HepG2 (cell line): ENCODE data around the gene SERPINB1. TPM values are rescaled to one million over a fixed set of nuclear protein-coding genes. Genes with fewer than 3 reads are reported as not detected.

Source experiments
- ELF1 ChIP-seq: sonication (generic); formaldehyde crosslinking; IDR thresholded peaks from 2 replicates; pipeline ENCODE4 v1.4.0; 2020; ENCODE audit warnings: missing genetic modification reagents
- HOXA5 ChIP-seq: sonication (generic); formaldehyde crosslinking; IDR thresholded peaks from 2 replicates; pipeline ENCODE4 v1.4.0; 2020; ENCODE audit warnings: missing genetic modification reagents
- IRX3 ChIP-seq: sonication (generic); formaldehyde crosslinking; IDR thresholded peaks from 2 replicates; pipeline ENCODE4 v1.8.1; 2023; ENCODE audit warnings: mild to moderate bottlenecking, low read depth, missing genetic modification reagents, borderline replicate concordance
- NONO ChIP-seq, 2 experiments: fragments of 450-650 bp in 1 of 2; sonication (generic) in 1 of 2; formaldehyde crosslinking in 1 of 2; IDR thresholded peaks in 1 of 2; conservative IDR thresholded peaks in 1 of 2; 2 replicates each; pipeline versions ENCODE4 v1.6.1 to v1.8.0; 2017 to 2022; ENCODE audit warnings: mild to moderate bottlenecking in 1 of 2, missing genetic modification reagents in 1 of 2, moderate library complexity in 1 of 2
- REPIN1 ChIP-seq: sonication (generic); formaldehyde crosslinking; IDR thresholded peaks from 2 replicates; pipeline ENCODE4 v1.8.0; 2022; ENCODE audit warnings: missing genetic modification reagents, low read depth, mild to moderate bottlenecking, borderline replicate concordance
- RXRB ChIP-seq: IDR thresholded peaks from 2 replicates; pipeline ENCODE4 v1.6.1; 2016; ENCODE audit warnings: borderline replicate concordance, missing genetic modification reagents, missing compliant biosample characterization
- SMAD9 ChIP-seq: sonication (generic); formaldehyde crosslinking; IDR thresholded peaks from 2 replicates; pipeline ENCODE4 v1.5.1; 2020; ENCODE audit warnings: mild to moderate bottlenecking, missing genetic modification reagents
- SRSF4 ChIP-seq: fragments of 200-400 bp; formaldehyde crosslinking; IDR thresholded peaks from one replicate; pipeline ENCODE4 v1.6.1; 2018; ENCODE audit warnings: mild to moderate bottlenecking, low read depth, low read length, moderate library complexity; ENCODE audit not compliant: poor library complexity, severe bottlenecking
- TAF1 ChIP-seq: sonication (generic); formaldehyde crosslinking; IDR thresholded peaks from 2 replicates; pipeline ENCODE4 v1.4.0; 2020; ENCODE audit warnings: missing genetic modification reagents
- TBL1XR1 ChIP-seq: fragments of 150-350 bp; IDR thresholded peaks from 2 replicates; pipeline ENCODE4 v1.6.1; 2014; ENCODE audit warnings: borderline replicate concordance, low read length; ENCODE audit not compliant: partially characterized antibody
- ZNF160 ChIP-seq: sonication (generic); formaldehyde crosslinking; IDR thresholded peaks from 2 replicates; pipeline ENCODE4 v1.8.0; 2022; ENCODE audit warnings: mild to moderate bottlenecking, inconsistent platforms, missing genetic modification reagents
- ZNF780A ChIP-seq: sonication (generic); formaldehyde crosslinking; IDR thresholded peaks from 2 replicates; pipeline ENCODE4 v1.8.0; 2022; ENCODE audit warnings: mild to moderate bottlenecking, missing genetic modification reagents, moderate library complexity
- polyA plus RNA-seq, 8 experiments: library from polyadenylated mRNA; depleted of rRNA in 3 of 8; stranded (reverse) in 7 of 8; unstranded in 1 of 8; fragments of >200 nt; fragmentation: Illumina TruSeq in 4 of 8; extraction: Trizol in 4 of 8; gene quantifications; 2 replicates each; pipeline versions ENCODE4 v1.2.1 to v1.2.3, GENCODE V29; 2011 to 2016; ENCODE audit warnings: low read depth in 4 of 8, missing spikeins in 1 of 8, mixed read lengths in 1 of 8; ENCODE audit not compliant: insufficient read depth in 1 of 8
- total RNA-seq, 5 experiments: library from RNA; depleted of rRNA; stranded (reverse); fragments of >200 nt; fragmentation: Illumina TruSeq; extraction: Trizol; gene quantifications; 2 replicates each; pipeline ENCODE4 v1.2.3, GENCODE V29; 2016; ENCODE audit warnings: low read depth in 1 of 5
- TF ChIP-seq, protein P1 (sequence below): IDR thresholded peaks from 2 replicates; pipeline ENCODE4 v1.6.1; 2016; ENCODE audit warnings: low read depth, control low read depth
- TF ChIP-seq, protein P2 (sequence below): IDR thresholded peaks from 2 replicates; pipeline ENCODE4 v1.6.1; 2016; ENCODE audit warnings: mild to moderate bottlenecking, missing biosample characterization, missing genetic modification reagents
- TF ChIP-seq, protein P3 (sequence below): sonication (generic); formaldehyde crosslinking; IDR thresholded peaks from 2 replicates; pipeline ENCODE4 v1.4.0; 2020; ENCODE audit warnings: missing genetic modification reagents
- TF ChIP-seq, protein P4 (sequence below): sonication (generic); formaldehyde crosslinking; IDR thresholded peaks from 2 replicates; pipeline ENCODE4 v1.5.1; 2020; ENCODE audit warnings: mild to moderate bottlenecking, missing genetic modification reagents, moderate library complexity
- TF ChIP-seq, protein P5 (sequence below): sonication (generic); formaldehyde crosslinking; IDR thresholded peaks from 2 replicates; pipeline ENCODE4 v1.4.0; 2020; ENCODE audit warnings: missing genetic modification reagents, mild to moderate bottlenecking, borderline replicate concordance
- TF ChIP-seq, protein P6 (sequence below): sonication (generic); formaldehyde crosslinking; IDR thresholded peaks from 2 replicates; pipeline ENCODE4 v1.5.0; 2020; ENCODE audit warnings: missing genetic modification reagents

The SERPINB1 gene
- total and polyA plus RNA-seq, 2 of the 13 experiments (the other 11 are each of a cell fraction or from before 2014, with no cell fraction given) = 41.4 to 60.5 TPM

DNA sequence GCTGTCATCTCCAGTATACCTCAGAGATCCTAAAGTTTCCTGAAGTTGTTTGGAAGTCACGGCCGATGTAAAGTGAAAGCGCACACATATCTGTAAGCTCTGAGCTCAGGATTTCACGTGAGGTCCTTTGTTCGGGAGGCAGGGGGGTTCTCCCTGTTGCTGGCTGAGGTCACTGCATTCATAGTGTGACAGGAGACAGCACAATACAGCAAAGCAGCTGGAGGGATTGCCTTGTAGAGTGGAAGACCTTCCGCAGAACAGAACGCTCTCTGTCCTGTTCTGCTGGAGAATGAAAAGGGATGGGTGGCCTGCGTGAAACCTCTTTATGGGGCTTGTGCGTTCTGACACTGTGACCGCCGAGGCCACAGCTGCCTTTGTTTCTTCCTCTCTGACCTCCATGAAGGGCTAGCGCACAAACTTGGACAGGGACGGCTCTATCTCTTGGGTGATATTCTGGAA is 13.4 kb upstream of the SERPINB1 start (continued):
- TF ChIP-seq, protein P1, sequence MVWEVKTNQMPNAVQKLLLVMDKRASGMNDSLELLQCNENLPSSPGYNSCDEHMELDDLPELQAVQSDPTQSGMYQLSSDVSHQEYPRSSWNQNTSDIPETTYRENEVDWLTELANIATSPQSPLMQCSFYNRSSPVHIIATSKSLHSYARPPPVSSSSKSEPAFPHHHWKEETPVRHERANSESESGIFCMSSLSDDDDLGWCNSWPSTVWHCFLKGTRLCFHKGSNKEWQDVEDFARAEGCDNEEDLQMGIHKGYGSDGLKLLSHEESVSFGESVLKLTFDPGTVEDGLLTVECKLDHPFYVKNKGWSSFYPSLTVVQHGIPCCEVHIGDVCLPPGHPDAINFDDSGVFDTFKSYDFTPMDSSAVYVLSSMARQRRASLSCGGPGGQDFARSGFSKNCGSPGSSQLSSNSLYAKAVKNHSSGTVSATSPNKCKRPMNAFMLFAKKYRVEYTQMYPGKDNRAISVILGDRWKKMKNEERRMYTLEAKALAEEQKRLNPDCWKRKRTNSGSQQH = 0 out of 2 replicates have a peak, but pooled peaks have one; percentile 39
- TF ChIP-seq REPIN1 (CRISPR knock-in tag) = no peak
- TF ChIP-seq RXRB (CRISPR knock-in tag) = no peak
- TF ChIP-seq ELF1 (CRISPR knock-in tag) = no peak
- TF ChIP-seq SMAD9 (CRISPR knock-in tag) = no peak
- no peak for TF ChIP-seq IRX3 (CRISPR knock-in tag)
- TF ChIP-seq, protein P2, sequence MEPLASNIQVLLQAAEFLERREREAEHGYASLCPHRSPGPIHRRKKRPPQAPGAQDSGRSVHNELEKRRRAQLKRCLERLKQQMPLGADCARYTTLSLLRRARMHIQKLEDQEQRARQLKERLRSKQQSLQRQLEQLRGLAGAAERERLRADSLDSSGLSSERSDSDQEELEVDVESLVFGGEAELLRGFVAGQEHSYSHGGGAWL (CRISPR knock-in tag) = no peak
- TF ChIP-seq ZNF780A (CRISPR knock-in tag) = no peak
- TF ChIP-seq TBL1XR1 = no peak
- TF ChIP-seq, protein P3, sequence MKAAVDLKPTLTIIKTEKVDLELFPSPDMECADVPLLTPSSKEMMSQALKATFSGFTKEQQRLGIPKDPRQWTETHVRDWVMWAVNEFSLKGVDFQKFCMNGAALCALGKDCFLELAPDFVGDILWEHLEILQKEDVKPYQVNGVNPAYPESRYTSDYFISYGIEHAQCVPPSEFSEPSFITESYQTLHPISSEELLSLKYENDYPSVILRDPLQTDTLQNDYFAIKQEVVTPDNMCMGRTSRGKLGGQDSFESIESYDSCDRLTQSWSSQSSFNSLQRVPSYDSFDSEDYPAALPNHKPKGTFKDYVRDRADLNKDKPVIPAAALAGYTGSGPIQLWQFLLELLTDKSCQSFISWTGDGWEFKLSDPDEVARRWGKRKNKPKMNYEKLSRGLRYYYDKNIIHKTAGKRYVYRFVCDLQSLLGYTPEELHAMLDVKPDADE = no peak
- TF ChIP-seq SRSF4 = no peak
- TF ChIP-seq ZNF160 (CRISPR knock-in tag) = no peak
- TF ChIP-seq, protein P4, sequence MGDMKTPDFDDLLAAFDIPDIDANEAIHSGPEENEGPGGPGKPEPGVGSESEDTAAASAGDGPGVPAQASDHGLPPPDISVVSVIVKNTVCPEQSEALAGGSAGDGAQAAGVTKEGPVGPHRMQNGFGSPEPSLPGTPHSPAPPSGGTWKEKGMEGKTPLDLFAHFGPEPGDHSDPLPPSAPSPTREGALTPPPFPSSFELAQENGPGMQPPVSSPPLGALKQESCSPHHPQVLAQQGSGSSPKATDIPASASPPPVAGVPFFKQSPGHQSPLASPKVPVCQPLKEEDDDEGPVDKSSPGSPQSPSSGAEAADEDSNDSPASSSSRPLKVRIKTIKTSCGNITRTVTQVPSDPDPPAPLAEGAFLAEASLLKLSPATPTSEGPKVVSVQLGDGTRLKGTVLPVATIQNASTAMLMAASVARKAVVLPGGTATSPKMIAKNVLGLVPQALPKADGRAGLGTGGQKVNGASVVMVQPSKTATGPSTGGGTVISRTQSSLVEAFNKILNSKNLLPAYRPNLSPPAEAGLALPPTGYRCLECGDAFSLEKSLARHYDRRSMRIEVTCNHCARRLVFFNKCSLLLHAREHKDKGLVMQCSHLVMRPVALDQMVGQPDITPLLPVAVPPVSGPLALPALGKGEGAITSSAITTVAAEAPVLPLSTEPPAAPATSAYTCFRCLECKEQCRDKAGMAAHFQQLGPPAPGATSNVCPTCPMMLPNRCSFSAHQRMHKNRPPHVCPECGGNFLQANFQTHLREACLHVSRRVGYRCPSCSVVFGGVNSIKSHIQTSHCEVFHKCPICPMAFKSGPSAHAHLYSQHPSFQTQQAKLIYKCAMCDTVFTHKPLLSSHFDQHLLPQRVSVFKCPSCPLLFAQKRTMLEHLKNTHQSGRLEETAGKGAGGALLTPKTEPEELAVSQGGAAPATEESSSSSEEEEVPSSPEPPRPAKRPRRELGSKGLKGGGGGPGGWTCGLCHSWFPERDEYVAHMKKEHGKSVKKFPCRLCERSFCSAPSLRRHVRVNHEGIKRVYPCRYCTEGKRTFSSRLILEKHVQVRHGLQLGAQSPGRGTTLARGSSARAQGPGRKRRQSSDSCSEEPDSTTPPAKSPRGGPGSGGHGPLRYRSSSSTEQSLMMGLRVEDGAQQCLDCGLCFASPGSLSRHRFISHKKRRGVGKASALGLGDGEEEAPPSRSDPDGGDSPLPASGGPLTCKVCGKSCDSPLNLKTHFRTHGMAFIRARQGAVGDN (CRISPR knock-in tag) = no peak
- TF ChIP-seq TAF1 = 0 out of 2 replicates have a peak, but pooled peaks have one; percentile 8
- no peak for TF ChIP-seq NONO (IDR thresholded peaks at IDR 0.05)
- no peak for TF ChIP-seq NONO (CRISPR knock-in tag; conservative IDR thresholded peaks at IDR 0.05)
- no peak for TF ChIP-seq HOXA5 (CRISPR knock-in tag)
- TF ChIP-seq, protein P5, sequence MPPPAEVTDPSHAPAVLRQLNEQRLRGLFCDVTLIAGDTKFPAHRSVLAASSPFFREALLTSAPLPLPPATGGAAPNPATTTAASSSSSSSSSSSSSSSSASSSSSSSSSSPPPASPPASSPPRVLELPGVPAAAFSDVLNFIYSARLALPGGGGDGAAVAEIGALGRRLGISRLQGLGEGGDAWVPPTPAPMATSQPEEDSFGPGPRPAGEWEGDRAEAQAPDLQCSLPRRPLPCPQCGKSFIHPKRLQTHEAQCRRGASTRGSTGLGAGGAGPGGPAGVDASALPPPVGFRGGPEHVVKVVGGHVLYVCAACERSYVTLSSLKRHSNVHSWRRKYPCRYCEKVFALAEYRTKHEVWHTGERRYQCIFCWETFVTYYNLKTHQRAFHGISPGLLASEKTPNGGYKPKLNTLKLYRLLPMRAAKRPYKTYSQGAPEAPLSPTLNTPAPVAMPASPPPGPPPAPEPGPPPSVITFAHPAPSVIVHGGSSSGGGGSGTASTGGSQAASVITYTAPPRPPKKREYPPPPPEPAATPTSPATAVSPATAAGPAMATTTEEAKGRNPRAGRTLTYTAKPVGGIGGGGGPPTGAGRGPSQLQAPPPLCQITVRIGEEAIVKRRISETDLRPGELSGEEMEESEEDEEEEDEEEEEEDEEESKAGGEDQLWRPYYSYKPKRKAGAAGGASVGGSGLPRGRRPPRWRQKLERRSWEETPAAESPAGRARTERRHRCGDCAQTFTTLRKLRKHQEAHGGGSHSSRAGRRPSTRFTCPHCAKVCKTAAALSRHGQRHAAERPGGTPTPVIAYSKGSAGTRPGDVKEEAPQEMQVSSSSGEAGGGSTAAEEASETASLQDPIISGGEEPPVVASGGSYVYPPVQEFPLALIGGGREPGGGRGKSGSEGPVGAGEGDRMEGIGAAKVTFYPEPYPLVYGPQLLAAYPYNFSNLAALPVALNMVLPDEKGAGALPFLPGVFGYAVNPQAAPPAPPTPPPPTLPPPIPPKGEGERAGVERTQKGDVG (CRISPR knock-in tag) = no peak; the same call in 1 of the 2 replicates
- TF ChIP-seq, protein P6, sequence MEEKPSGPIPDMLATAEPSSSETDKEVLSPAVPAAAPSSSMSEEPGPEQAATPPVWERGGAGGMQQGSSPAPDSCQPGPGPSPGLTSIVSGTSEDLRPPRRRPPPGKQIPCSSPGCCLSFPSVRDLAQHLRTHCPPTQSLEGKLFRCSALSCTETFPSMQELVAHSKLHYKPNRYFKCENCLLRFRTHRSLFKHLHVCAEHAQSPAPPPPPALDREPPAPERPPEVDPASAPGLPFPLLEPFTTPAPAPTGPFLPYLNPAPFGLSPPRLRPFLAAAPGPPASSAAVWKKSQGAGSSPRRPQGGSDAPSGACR = no peak
